Endothelial cell of umbilical vein (primary cell): ENCODE results near the gene PLXND1.

Experiments used
- CTCF ChIP-seq, 2 donors: IDR thresholded peaks; 1 replicate in 1 of 2; 2 replicates in 1 of 2; pipeline ENCODE4 v1.5.1; 2011; ENCODE audit warnings: low read length in 2 of 2, mild to moderate bottlenecking in 2 of 2, moderate library complexity in 2 of 2, control low read depth in 1 of 2, inconsistent platforms in 1 of 2, low read depth in 1 of 2; ENCODE audit not compliant: insufficient read depth in 1 of 2; ENCODE audit errors: extremely low read depth in 1 of 2
- EZH2 ChIP-seq: IDR thresholded peaks from 2 replicates; pipeline ENCODE4 v1.6.1; 2012; ENCODE audit warnings: borderline replicate concordance, low read depth, mild to moderate bottlenecking, moderate library complexity, low read length, inconsistent platforms; ENCODE audit not compliant: severe bottlenecking
- FOS ChIP-seq: IDR thresholded peaks from 2 replicates; pipeline ENCODE4 v1.6.1; 2011; ENCODE audit warnings: mild to moderate bottlenecking, low read length, moderate library complexity, borderline replicate concordance; ENCODE audit not compliant: insufficient read depth
- GATA2 ChIP-seq: IDR thresholded peaks from 2 replicates; pipeline ENCODE4 v1.7.0; 2011; ENCODE audit warnings: low read depth, mild to moderate bottlenecking, moderate library complexity, mixed read lengths, low read length; ENCODE audit not compliant: insufficient read length, insufficient read depth
- MAX ChIP-seq: IDR thresholded peaks from 2 replicates; pipeline ENCODE4 v1.6.1; 2011; ENCODE audit not compliant: insufficient read depth, insufficient read length
- POLR2A ChIP-seq: IDR thresholded peaks from 2 replicates; pipeline ENCODE4 v1.6.1; 2012; ENCODE audit warnings: low read depth, mild to moderate bottlenecking, control low read depth, low read length

- TF ChIP-seq POLR2A (no peak), EZH2 (no peak), CTCF (IDR thresholded peaks at IDR 0.05; ENCODE audit: extremely low read depth in 1 of 2, insufficient read depth in 1 of 2, low read depth in 1 of 2, low read length in 2 of 2) (no peak), FOS (no peak), GATA2 (no peak), MAX (no peak)
These were observed 23.7 kb downstream of the PLXND1 start for GRCh38 chr3:129582799-129583198.
